HepG2 (cell line): ENCODE results near the gene RXRG. TPM values are rescaled to one million over a fixed set of nuclear protein-coding genes. Genes with fewer than 3 reads are reported as not detected.

ENCODE experiments used
- ATAC-seq: fragments of 200-7000 bp; cut with Tn5 transposase; 3 replicates; pipeline ENCODE4 v1.9.1; 2020; ENCODE audit warnings: mild to moderate bottlenecking, moderate library complexity
- BruUV-seq: library from RNA; stranded (reverse); fragments of 400-500 nt; replicated peaks from 2 replicates; lab custom pipeline; 2021; lab: Mats Ljungman, UMichigan
- CTCF ChIA-PET: fragments of 300-600 bp; formaldehyde crosslinking; extraction: SDS; loops from one replicate; lab custom pipeline; 2021; ENCODE audit warnings: low total read pairs, inconsistent platforms, low intra/inter-chr PET ratio; lab: Yijun Ruan, JAX
- POLR2A ChIA-PET: fragments of 350-600 bp; sonication (Branson Sonifier 250); formaldehyde crosslinking; loops from one replicate; lab custom pipeline; 2020; ENCODE audit warnings: antibody characterized with exemption, inconsistent platforms; lab: Yijun Ruan, JAX
- DNase-seq: peaks from one replicate; pipeline ENCODE4 v3.0.0-alpha.2; 2015; ENCODE audit warnings: low spot score
- FAIRE-seq: peaks from 3 replicates; lab custom pipeline; 2011; peaks lifted over from hg19 to GRCh38; lab: Jason Lieb, UNC
- H2AFZ ChIP-seq: one replicate; pipeline ENCODE4 v1.6.1; 2011; ENCODE audit warnings: low read length, inconsistent platforms
- H3K27ac ChIP-seq: fragments of 300-600 bp; 3 replicates; pipeline ENCODE4 v1.8.0; 2011; ENCODE audit warnings: mixed run types, mild to moderate bottlenecking, mixed read lengths, low read length, inconsistent platforms; ENCODE audit not compliant: insufficient read depth; ENCODE audit errors: extremely low read length
- H3K27me3 ChIP-seq, 2 experiments: fragments of 200-600 bp in 1 of 2; 2 replicates in 1 of 2; 3 replicates in 1 of 2; pipeline versions ENCODE4 v1.6.0 to v1.8.0; 2011; ENCODE audit warnings: low read length in 2 of 2, mild to moderate bottlenecking in 2 of 2, moderate library complexity in 2 of 2, inconsistent platforms in 1 of 2; ENCODE audit not compliant: insufficient read depth in 2 of 2, control insufficient read depth in 1 of 2
- H3K36me3 ChIP-seq, 2 experiments: fragments of 200-600 bp in 1 of 2; replicated peaks in 1 of 2; 2 replicates in 1 of 2; 3 replicates in 1 of 2; pipeline versions ENCODE4 v1.5.1 to v1.8.0; 2011; ENCODE audit warnings: low read length in 2 of 2, inconsistent platforms in 1 of 2; ENCODE audit not compliant: insufficient read depth in 2 of 2, control insufficient read depth in 1 of 2
- H3K4me1 ChIP-seq: 2 replicates; pipeline ENCODE4 v1.5.1; 2012; ENCODE audit warnings: low read length, inconsistent platforms; ENCODE audit not compliant: insufficient read depth
- H3K4me2 ChIP-seq: 2 replicates; pipeline ENCODE4 v1.6.0; 2011; ENCODE audit warnings: low read depth, low read length, inconsistent platforms
- H3K4me3 ChIP-seq, 3 experiments: fragments of 200-600 bp in 1 of 3; sonication (generic), shearing (Covaris generic) in 1 of 3; replicated peaks in 1 of 3; 2 replicates each; pipeline ENCODE4 v1.5.1; 2011 to 2016; ENCODE audit warnings: low read length in 3 of 3, inconsistent platforms in 2 of 3, low read depth in 2 of 3, mild to moderate bottlenecking in 2 of 3, control low read depth in 1 of 3, mixed read lengths in 1 of 3; ENCODE audit not compliant: insufficient read depth in 1 of 3
- H3K79me2 ChIP-seq: one replicate; pipeline ENCODE4 v1.6.1; 2011; ENCODE audit warnings: low read length, inconsistent platforms; ENCODE audit not compliant: insufficient read depth
- H3K9ac ChIP-seq: 2 replicates; pipeline ENCODE4 v1.6.0; 2011; ENCODE audit warnings: mild to moderate bottlenecking, low read depth, low read length, inconsistent platforms; ENCODE audit not compliant: insufficient read depth
- H3K9me3 ChIP-seq: 2 replicates; pipeline ENCODE4 v1.5.1; 2012; ENCODE audit warnings: mild to moderate bottlenecking, low read length
- H4K20me1 ChIP-seq: 2 replicates; pipeline ENCODE4 v1.6.0; 2011; ENCODE audit warnings: inconsistent platforms, mild to moderate bottlenecking, low read length, moderate library complexity; ENCODE audit not compliant: insufficient read depth
- ARID2 ChIP-seq: sonication (generic); formaldehyde crosslinking; IDR thresholded peaks from 2 replicates; pipeline ENCODE4 v1.8.1; 2022; ENCODE audit warnings: mild to moderate bottlenecking, missing genetic modification reagents, borderline replicate concordance
- ARNT ChIP-seq: fragments of 450-650 bp; IDR thresholded peaks from 2 replicates; pipeline ENCODE4 v1.6.1; 2017
- ATF7 ChIP-seq, 2 experiments: fragments of 450-650 bp in 1 of 2; sonication (generic) in 1 of 2; formaldehyde crosslinking in 1 of 2; IDR thresholded peaks; 2 replicates each; pipeline versions ENCODE4 v1.4.0 to v1.6.1; 2016 to 2020; ENCODE audit warnings: antibody characterized with exemption in 1 of 2, mild to moderate bottlenecking in 1 of 2, missing genetic modification reagents in 1 of 2
- CREB1 ChIP-seq, 2 experiments: fragments of 450-650 bp in 1 of 2; IDR thresholded peaks; 2 replicates each; pipeline ENCODE4 v1.6.1; 2016 to 2017; ENCODE audit warnings: control low read depth in 1 of 2, mild to moderate bottlenecking in 1 of 2, missing compliant biosample characterization in 1 of 2, missing genetic modification characterization in 1 of 2
- E2F1 ChIP-seq: sonication (generic); formaldehyde crosslinking; IDR thresholded peaks from 2 replicates; pipeline ENCODE4 v1.5.0; 2020; ENCODE audit warnings: missing genetic modification reagents
- EED ChIP-seq: sonication (generic); formaldehyde crosslinking; IDR thresholded peaks from 2 replicates; pipeline ENCODE4 v1.5.0; 2020; ENCODE audit warnings: mild to moderate bottlenecking, missing genetic modification reagents
- EP300 ChIP-seq, 3 experiments: sonication (generic) in 1 of 3; formaldehyde crosslinking in 1 of 3; IDR thresholded peaks; 2 replicates each; pipeline versions ENCODE4 v1.5.1 to v1.6.1; 2011 to 2020; ENCODE audit warnings: low read depth in 2 of 3, low read length in 2 of 3, borderline replicate concordance in 1 of 3, improper control_type of control experiment in 1 of 3, mild to moderate bottlenecking in 1 of 3, missing genetic modification reagents in 1 of 3, moderate library complexity in 1 of 3
- ETV6 ChIP-seq: sonication (generic); formaldehyde crosslinking; conservative IDR thresholded peaks from 2 replicates; pipeline ENCODE4 v1.4.0; 2020; ENCODE audit warnings: missing genetic modification reagents
- GATAD2A ChIP-seq: IDR thresholded peaks from 2 replicates; pipeline ENCODE4 v1.6.1; 2016
- MTA1 ChIP-seq: sonication (generic); formaldehyde crosslinking; IDR thresholded peaks from 2 replicates; pipeline ENCODE4 v1.4.0; 2020; ENCODE audit warnings: missing genetic modification reagents, mild to moderate bottlenecking, borderline replicate concordance
- NAIF1 ChIP-seq: sonication (generic); formaldehyde crosslinking; IDR thresholded peaks from 2 replicates; pipeline ENCODE4 v1.5.0; 2020; ENCODE audit warnings: mild to moderate bottlenecking, missing genetic modification reagents, borderline replicate concordance
- NFRKB ChIP-seq: fragments of 450-650 bp; IDR thresholded peaks from 2 replicates; pipeline ENCODE4 v1.6.1; 2017
- SCMH1 ChIP-seq: sonication (generic); formaldehyde crosslinking; IDR thresholded peaks from 2 replicates; pipeline ENCODE4 v1.9.0; 2021; ENCODE audit warnings: missing genetic modification reagents, mild to moderate bottlenecking, borderline replicate concordance
- ZBTB38 ChIP-seq: sonication (generic); formaldehyde crosslinking; IDR thresholded peaks from 2 replicates; pipeline ENCODE4 v1.5.1; 2020; ENCODE audit warnings: mild to moderate bottlenecking, missing genetic modification reagents
- ZFYVE20 ChIP-seq: sonication (generic); formaldehyde crosslinking; IDR thresholded peaks from 2 replicates; pipeline ENCODE4 v1.8.0; 2023; ENCODE audit warnings: low read depth, mild to moderate bottlenecking, moderate library complexity, missing genetic modification reagents, borderline replicate concordance
- ZNF460 ChIP-seq: sonication (generic); formaldehyde crosslinking; IDR thresholded peaks from 2 replicates; pipeline ENCODE4 v1.5.1; 2020; ENCODE audit warnings: missing genetic modification reagents, mild to moderate bottlenecking, borderline replicate concordance
- ZNF468 ChIP-seq: sonication (generic); formaldehyde crosslinking; IDR thresholded peaks from 2 replicates; pipeline ENCODE4 v1.8.0; 2022; ENCODE audit warnings: mild to moderate bottlenecking, moderate library complexity, missing genetic modification reagents
- ZNF572 ChIP-seq: sonication (generic); formaldehyde crosslinking; IDR thresholded peaks from 2 replicates; pipeline ENCODE4 v1.5.1; 2020; ENCODE audit warnings: mild to moderate bottlenecking, missing genetic modification reagents
- ZNF747 ChIP-seq: sonication (generic); formaldehyde crosslinking; IDR thresholded peaks from 2 replicates; pipeline ENCODE4 v1.8.1; 2023; ENCODE audit warnings: missing genetic modification reagents, mild to moderate bottlenecking, borderline replicate concordance
- WGBS: methylation state at CpG from one replicate; pipeline ENCODE4 v1.1.6; 2017; ENCODE audit warnings: low lambda C conversion rate; 5-methylcytosine and 5-hydroxymethylcytosine counted together
- in situ Hi-C: cut with HindIII; loops from 2 replicates; pipeline ENCODE4 v1.10.0; 2017; ENCODE audit warnings: low pct_unique_long_range_greater_than_20kb; ENCODE audit not compliant: extremely low pct_ligation_motif_present
- intact Hi-C: fragments of 100-400 bp; cut with micrococcal nuclease; formaldehyde crosslinking; loops from one replicate; pipeline ENCODE4 v1.10.0; 2022; ENCODE audit not compliant: unreplicated experiment
- polyA plus RNA-seq, 8 experiments: library from polyadenylated mRNA; depleted of rRNA in 3 of 8; stranded (reverse) in 7 of 8; unstranded in 1 of 8; fragments of >200 nt; fragmentation: Illumina TruSeq in 4 of 8; extraction: Trizol in 4 of 8; gene quantifications; 2 replicates each; pipeline versions ENCODE4 v1.2.1 to v1.2.3, GENCODE V29; 2011 to 2016; ENCODE audit warnings: low read depth in 4 of 8, missing spikeins in 1 of 8, mixed read lengths in 1 of 8; ENCODE audit not compliant: insufficient read depth in 1 of 8
- total RNA-seq, 5 experiments: library from RNA; depleted of rRNA; stranded (reverse); fragments of >200 nt; fragmentation: Illumina TruSeq; extraction: Trizol; gene quantifications; 2 replicates each; pipeline ENCODE4 v1.2.3, GENCODE V29; 2016; ENCODE audit warnings: low read depth in 1 of 5

Gene RXRG
- total and polyA plus RNA-seq, 2 of the 13 experiments (the other 11 are each of a cell fraction or from before 2014, with no cell fraction given): not detected

DNA sequence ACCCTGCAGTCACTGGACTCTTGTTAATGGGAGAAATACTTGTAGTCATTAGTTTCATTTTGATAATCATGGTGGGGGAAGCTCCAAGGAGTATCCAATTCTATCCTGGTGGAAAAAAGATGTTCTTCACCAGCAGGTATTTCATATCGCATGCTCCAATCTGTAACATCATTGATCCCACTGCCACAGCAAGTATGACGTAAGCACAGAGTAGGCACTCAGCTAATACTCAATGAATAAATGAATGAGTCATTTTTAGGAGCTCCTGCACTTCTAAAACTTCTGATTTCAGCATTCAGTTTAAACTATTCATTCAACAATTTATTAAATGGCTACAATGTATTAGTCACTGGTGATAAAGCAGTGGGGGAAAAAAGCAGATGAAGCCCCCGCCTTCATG is 30.3 kb downstream of the RXRG start:
- Histone ChIP-seq H3K9me3 (no peaks in the 10 kb centered on the region), H3K27ac (no peak overlapping the region), H3K9ac (no peak overlapping the region), H3K36me3 (no peaks in the 10 kb centered on the region), H3K4me3 (no peak overlapping the region), H3K4me1 (no peaks in the 10 kb centered on the region), H4K20me1 (no peaks in the 10 kb centered on the region), H3K4me2 (no peak overlapping the region), H3K79me2 (no peaks in the 10 kb centered on the region), H2AFZ (no peak overlapping the region), H3K27me3 (no peaks in the 10 kb centered on the region; a peak in 1 of 5 replicates)
- no peak for DNase-seq
- FAIRE-seq: no peak
- TF ChIP-seq ZNF468 (CRISPR knock-in tag): no peak
- no peak for TF ChIP-seq MTA1 (CRISPR knock-in tag)
- no peak for TF ChIP-seq ETV6 (CRISPR knock-in tag)
- no peak for TF ChIP-seq SCMH1 (CRISPR knock-in tag)
- TF ChIP-seq ATF7 (IDR thresholded peaks at IDR 0.05): peak; percentile 68
- TF ChIP-seq ATF7 (CRISPR knock-in tag; IDR thresholded peaks at IDR 0.05): no peak
- TF ChIP-seq GATAD2A (CRISPR knock-in tag): no peak
- TF ChIP-seq CREB1 (IDR thresholded peaks at IDR 0.05): peak; percentile 69
- no peak for TF ChIP-seq CREB1 (CRISPR knock-in tag; IDR thresholded peaks at IDR 0.05)
- TF ChIP-seq NFRKB: no peak
- intact Hi-C loops (no loop called here), in situ Hi-C loops (loop anchor here (25.0 kb wide), 1 partner anchor 498 kb away; no protein-coding TSS in a partner anchor)
- ChIA-PET CTCF (no interaction called here), POLR2A (no interaction called here)
- 22% methylated on average over 3 of the region's 3 CpGs for WGBS
- no TSS peak for BruUV-seq
- no peak for ATAC-seq

GRCh38 chr1:165411396-165411795 is 33.5 kb downstream of the RXRG start:
- Histone ChIP-seq H3K4me3 (no peak overlapping the region), H4K20me1 (no peaks in the 10 kb centered on the region), H3K9ac (no peak overlapping the region), H2AFZ (no peak overlapping the region), H3K9me3 (no peaks in the 10 kb centered on the region), H3K4me1 (no peaks in the 10 kb centered on the region), H3K4me2 (no peak overlapping the region)
- in situ Hi-C loops (loop anchor here (25.0 kb wide), 1 partner anchor 501 kb away; no protein-coding TSS in a partner anchor), intact Hi-C loops (no loop called here)
- ChIA-PET CTCF (no interaction called here), POLR2A (no interaction called here)
- ATAC-seq: no peak
- DNase-seq: no peak
- TF ChIP-seq ZBTB38: no peak
- TF ChIP-seq EED (CRISPR knock-in tag): no peak
- TF ChIP-seq NAIF1: no peak
- no peak for TF ChIP-seq ARID2 (CRISPR knock-in tag)
- TF ChIP-seq E2F1: no peak
- TF ChIP-seq ZNF572 (CRISPR knock-in tag): no peak
- TF ChIP-seq EP300 (IDR thresholded peaks at IDR 0.05; ENCODE audit: low read depth in 2 of 2, low read length in 2 of 2): no peak
- no peak for TF ChIP-seq EP300 (CRISPR knock-in tag; IDR thresholded peaks at IDR 0.05; ENCODE audit: borderline replicate concordance)
- no peak for TF ChIP-seq ZNF460 (CRISPR knock-in tag)
- no peak for TF ChIP-seq ARNT
- no peak for TF ChIP-seq ZNF747 (CRISPR knock-in tag)
- no peak for TF ChIP-seq ZFYVE20 (CRISPR knock-in tag)
- TF ChIP-seq, all 625 proteins: peak for 0
- Histone ChIP-seq H3K79me2 (no peaks in the 10 kb centered on the region), H3K36me3 (no peaks in the 10 kb centered on the region), H3K27ac (no peak overlapping the region), H3K27me3 (no peaks in the 10 kb centered on the region)
- FAIRE-seq: no peak
- BruUV-seq: no TSS peak
- 6% methylated on average over 2 of the region's 2 CpGs for WGBS
